K562 (cell line): ENCODE results near the gene ARF1. TPM values are rescaled to one million over a fixed set of nuclear protein-coding genes. Genes with fewer than 3 reads are reported as not detected.
A peak's percentile ranks its signal among the peaks of the same experiment; 100 is the strongest.

Experiments used
- ATAC-seq: fragments of 200-7000 bp; cut with Tn5 transposase; 3 replicates; pipeline ENCODE4 v1.9.1; 2020; ENCODE audit warnings: moderate library complexity
- BruUV-seq: library from RNA; stranded (reverse); fragments of 400-500 nt; replicated peaks from 2 replicates; lab custom pipeline; 2021; lab: Mats Ljungman, UMichigan
- CTCF ChIA-PET: fragments of 300-600 bp; formaldehyde crosslinking; extraction: SDS; loops from one replicate; lab custom pipeline; 2021; ENCODE audit warnings: low intra/inter-chr PET ratio; lab: Yijun Ruan, JAX
- POLR2A ChIA-PET: fragments of 300-600, 350-650 bp; sonication (Branson Sonifier 250); formaldehyde crosslinking; extraction: SDS; loops from one replicate; lab custom pipeline; 2021; ENCODE audit warnings: antibody characterized with exemption, inconsistent platforms; lab: Yijun Ruan, JAX
- DNase-seq, 4 experiments: peaks; one replicate each; pipeline versions ENCODE4 v3.0.0 to v3.0.0-alpha.2; 2011 to 2018; ENCODE audit warnings: low spot score in 3 of 4, mixed read lengths in 3 of 4; ENCODE audit errors: extremely low read depth in 1 of 4
- FAIRE-seq: peaks from 2 replicates; lab custom pipeline; 2011; peaks lifted over from hg19 to GRCh38; lab: Jason Lieb, UNC
- H2AFZ ChIP-seq: 2 replicates; pipeline ENCODE4 v1.6.0; 2011; ENCODE audit warnings: low read depth, low read length, control low read depth, inconsistent platforms
- H3K27ac ChIP-seq: fragments of 200-600 bp; 3 replicates; pipeline ENCODE4 v1.8.0; 2011; ENCODE audit warnings: low read depth, mild to moderate bottlenecking, control low read depth, inconsistent platforms, low read length, moderate library complexity, mixed read lengths; ENCODE audit errors: extremely low read depth
- H3K27me3 ChIP-seq, 2 experiments: fragments of 300-600 bp in 1 of 2; 2 replicates in 1 of 2; 3 replicates in 1 of 2; pipeline versions ENCODE4 v1.6.0 to v1.8.0; 2011; ENCODE audit warnings: inconsistent platforms in 2 of 2, low read length in 2 of 2, mild to moderate bottlenecking in 1 of 2, mixed read lengths in 1 of 2, moderate library complexity in 1 of 2; ENCODE audit not compliant: control insufficient read depth in 2 of 2, insufficient read depth in 2 of 2
- H3K36me3 ChIP-seq: fragments of 300-600 bp; 3 replicates; pipeline ENCODE4 v1.8.0; 2011; ENCODE audit warnings: mild to moderate bottlenecking, low read length, inconsistent platforms; ENCODE audit not compliant: control insufficient read depth, insufficient read depth
- H3K4me1 ChIP-seq, 2 experiments: fragments of 200-600 bp in 1 of 2; replicated peaks in 1 of 2; 2 replicates in 1 of 2; 3 replicates in 1 of 2; pipeline versions ENCODE4 v1.5.1 to v1.8.0; 2011; ENCODE audit warnings: inconsistent platforms in 2 of 2, low read length in 2 of 2, mild to moderate bottlenecking in 1 of 2, mixed read lengths in 1 of 2, moderate library complexity in 1 of 2; ENCODE audit not compliant: control insufficient read depth in 2 of 2, insufficient read depth in 2 of 2
- H3K4me2 ChIP-seq: 2 replicates; pipeline ENCODE4 v1.6.1; 2011; ENCODE audit warnings: low read length, control low read depth, inconsistent platforms, mixed read lengths; ENCODE audit not compliant: insufficient read depth
- H3K4me3 ChIP-seq: fragments of 200-600 bp; sonication (generic), shearing (Covaris generic); 2 replicates; pipeline ENCODE4 v1.5.1; 2016; ENCODE audit warnings: control low read depth, inconsistent platforms
- H3K79me2 ChIP-seq: fragments of 200-600 bp; 3 replicates; pipeline ENCODE4 v1.8.0; 2011; ENCODE audit warnings: low read length, inconsistent platforms; ENCODE audit not compliant: control insufficient read depth, insufficient read depth
- H3K9ac ChIP-seq, 2 experiments: 2 replicates each; pipeline versions ENCODE4 v1.6.0 to v1.6.1; 2011; ENCODE audit warnings: low read depth in 2 of 2, low read length in 2 of 2, control low read depth in 1 of 2, inconsistent platforms in 1 of 2, mild to moderate bottlenecking in 1 of 2, mixed read lengths in 1 of 2; ENCODE audit not compliant: insufficient read depth in 1 of 2
- H3K9me1 ChIP-seq: one replicate; pipeline ENCODE4 v1.6.0; 2011; ENCODE audit warnings: inconsistent platforms, mild to moderate bottlenecking, low read length, moderate library complexity; ENCODE audit not compliant: control insufficient read depth, insufficient read depth
- H3K9me3 ChIP-seq: replicated peaks from 2 replicates; pipeline ENCODE4 v1.5.1; 2011; ENCODE audit warnings: low read depth, low read length, inconsistent platforms; ENCODE audit not compliant: control insufficient read depth, insufficient read depth
- H4K20me1 ChIP-seq: replicated peaks from 2 replicates; pipeline ENCODE4 v1.6.1; 2011; ENCODE audit warnings: low read length, inconsistent platforms, mixed read lengths; ENCODE audit not compliant: control insufficient read depth, insufficient read depth
- ELK1 ChIP-seq: sonication (generic); formaldehyde crosslinking; IDR thresholded peaks from 2 replicates; pipeline ENCODE4 v1.8.1; 2022; ENCODE audit warnings: missing genetic modification reagents
- ETS1 ChIP-seq: conservative IDR thresholded peaks from 2 replicates; pipeline ENCODE4 v1.6.1; 2011; ENCODE audit warnings: low read depth, mild to moderate bottlenecking, low read length; ENCODE audit not compliant: control insufficient read depth
- NEUROD1 ChIP-seq: fragments of 150-350 bp; IDR thresholded peaks from 2 replicates; pipeline ENCODE4 v1.6.1; 2014; ENCODE audit warnings: borderline replicate concordance, low read length, low read depth; ENCODE audit not compliant: partially characterized antibody
- SPI1 ChIP-seq: IDR thresholded peaks from 2 replicates; pipeline ENCODE4 v1.6.1; 2011; ENCODE audit warnings: low read depth, low read length, control low read depth, borderline replicate concordance
- YBX1 ChIP-seq: fragments of 450-650 bp; IDR thresholded peaks from 2 replicates; pipeline ENCODE4 v1.7.1; 2016; ENCODE audit warnings: mild to moderate bottlenecking
- WGBS: fragments of 100-300 bp; shearing (Covaris generic); methylation state at CpG from one replicate; pipeline ENCODE4 v1.1.6; 2016; ENCODE audit warnings: low coverage, mixed read lengths; ENCODE audit not compliant: insufficient coverage; ENCODE audit errors: missing lambda C conversion rate; 5-methylcytosine and 5-hydroxymethylcytosine counted together
- in situ Hi-C: fragments of 300-500 bp; cut with MboI; formaldehyde crosslinking; loops from 4 replicates; pipeline ENCODE4 v1.15.0; 2018; ENCODE audit warnings: inconsistent platforms, mixed read lengths
- intact Hi-C: fragments of 100-400 bp; cut with micrococcal nuclease; formaldehyde crosslinking; loops from 2 replicates; pipeline ENCODE4 v1.14.2; 2022
- polyA plus RNA-seq, 8 experiments: library from polyadenylated mRNA; depleted of rRNA in 4 of 8; stranded (reverse) in 5 of 8; unstranded in 3 of 8; fragments of >200 nt; fragmentation: Nextera tagmentation in 2 of 8; fragmentation: Illumina TruSeq in 1 of 8; extraction: Ambion mirVana in 2 of 8; extraction: Trizol in 1 of 8; gene quantifications; 2 replicates each; pipeline versions ENCODE4 v1.2.1 to v1.2.3, GENCODE V29; 2011 to 2014; ENCODE audit warnings: inconsistent platforms in 1 of 8, missing spikeins in 1 of 8
- total RNA-seq, 7 experiments: library from RNA; depleted of rRNA in 6 of 7; stranded (reverse); fragments of >200 nt in 6 of 7; fragmentation: Illumina TruSeq in 2 of 7; extraction: Trizol in 2 of 7; gene quantifications; 2 replicates each; pipeline versions ENCODE4 v1.2.1 to v1.2.3, GENCODE V29; 2011 to 2021; ENCODE audit warnings: low replicate concordance in 1 of 7

The ARF1 gene
- total and polyA plus RNA-seq, 9 of the 15 experiments (the other 6 are each of a cell fraction or from before 2014, with no cell fraction given): 69.8 to 593 (median 325) TPM

GRCh38 chr1:228034954-228035837 lies 47.3 kb upstream of the ARF1 start (continued):
- TF ChIP-seq ELK1 (CRISPR knock-in tag) (no peak), NEUROD1 (no peak), ETS1 (no peak)

- peaks cover 6% of the 10 kb centered on the region for H4K20me1 ChIP-seq
- no peak overlapping the region for H3K4me3 ChIP-seq
- H3K36me3 ChIP-seq: no peaks in the 10 kb centered on the region
- no peaks in the 10 kb centered on the region for H3K9me3 ChIP-seq
- POLR2A ChIA-PET: interaction anchor here (0.9 to 1.1 kb wide), 2 partner anchors 11 to 12 kb away, joined by 3 to 4 read pairs; no protein-coding TSS in a partner anchor
- H3K27ac ChIP-seq: no peak overlapping the region
- no peaks in the 10 kb centered on the region for H3K79me2 ChIP-seq
- no peak for FAIRE-seq
- no peak overlapping the region for H3K4me2 ChIP-seq
- WGBS: 0% methylated on average over 4 of the region's 5 CpGs
- CTCF ChIA-PET: no interaction called here
- H3K9me1 ChIP-seq: no peaks in the 10 kb centered on the region
- H3K9ac ChIP-seq: no peak overlapping the region
- no TSS peak for BruUV-seq
- H2AFZ ChIP-seq: no peak overlapping the region
- TF ChIP-seq YBX1 (no peak), SPI1 (peak; percentile 91)
- in situ Hi-C loops: no loop called here
- ATAC-seq: peak; percentile 42
- no peak for DNase-seq
- peaks cover 21 to 63% of the 10 kb centered on the region in 2 experiments; a peak in 4 of 5 replicates for H3K27me3 ChIP-seq
- intact Hi-C loops: no loop called here
- H3K4me1 ChIP-seq: peaks cover 0 to 20% of the 10 kb centered on the region in 2 experiments; a peak in 2 of 5 replicates
These were observed 46.7 kb upstream of the ARF1 start for GRCh38 chr1:228035844-228036243.
